Measurements from ENCODE around the gene PTPRD. TPM values are rescaled to one million over a fixed set of nuclear protein-coding genes. Genes with fewer than 3 reads are reported as not detected.
A peak's percentile ranks its signal among the peaks of the same experiment; 100 is the strongest.

Gene PTPRD
- polyA plus RNA-seq, 1 donor from 2014 or later: not detected

GRCh38 chr9:8647824-8648223, 1965.0 kb downstream of the PTPRD start:
- peaks cover 0 to 4% (median 0%) of the 10 kb centered on the region in 3 donors for H3K9me3 Mint-ChIP-seq
- peak overlapping the region in 1 of 3 donors; percentile 43 for H3K27ac Mint-ChIP-seq
- no peaks in the 10 kb centered on the region for H3K36me3 Mint-ChIP-seq
- no peak overlapping the region for H3K4me3 Mint-ChIP-seq
- H3K4me1 Mint-ChIP-seq: peaks cover 0 to 2% (median 1%) of the 10 kb centered on the region in 3 donors
- H3K27me3 Mint-ChIP-seq: no peaks in the 10 kb centered on the region

- Mint-ChIP-seq H3K4me3 (no peak overlapping the region), H3K27me3 (no peaks in the 10 kb centered on the region), H3K4me1 (peaks cover 0 to 2% (median 1%) of the 10 kb centered on the region in 3 donors), H3K36me3 (no peaks in the 10 kb centered on the region), H3K9me3 (peaks cover 0 to 4% (median 0%) of the 10 kb centered on the region in 3 donors), H3K27ac (no peak overlapping the region)
These were observed 1968.2 kb downstream of the PTPRD start for GRCh38 chr9:8644571-8644970.

- Mint-ChIP-seq H3K27me3 (no peaks in the 10 kb centered on the region), H3K9me3 (peaks cover 0 to 4% (median 0%) of the 10 kb centered on the region in 3 donors), H3K4me1 (peaks cover 0 to 1% (median 0%) of the 10 kb centered on the region in 3 donors), H3K4me3 (no peak overlapping the region), H3K36me3 (no peaks in the 10 kb centered on the region), H3K27ac (no peak overlapping the region)
These were observed 1968.9 kb downstream of the PTPRD start for GRCh38 chr9:8643896-8644295.

GRCh38 chr9:8643464-8643863, 1969.3 kb downstream of the PTPRD start:
- peaks cover 0 to 4% (median 0%) of the 10 kb centered on the region in 3 donors for H3K9me3 Mint-ChIP-seq
- H3K27ac Mint-ChIP-seq: no peak overlapping the region
- H3K4me3 Mint-ChIP-seq: no peak overlapping the region
- peaks cover 0 to 1% (median 0%) of the 10 kb centered on the region in 3 donors for H3K4me1 Mint-ChIP-seq
- no peaks in the 10 kb centered on the region for H3K36me3 Mint-ChIP-seq
- no peaks in the 10 kb centered on the region for H3K27me3 Mint-ChIP-seq

- no peak overlapping the region for H3K4me3 Mint-ChIP-seq
- H3K4me1 Mint-ChIP-seq: peaks cover 0 to 1% (median 0%) of the 10 kb centered on the region in 3 donors
- no peak overlapping the region for H3K27ac Mint-ChIP-seq
These were observed 1972.0 kb downstream of the PTPRD start for GRCh38 chr9:8640761-8641160.

GRCh38 chr9:8637626-8638025, 1975.2 kb downstream of the PTPRD start:
- Mint-ChIP-seq H3K4me1 (no peaks in the 10 kb centered on the region), H3K9me3 (no peaks in the 10 kb centered on the region), H3K27ac (no peak overlapping the region), H3K27me3 (no peaks in the 10 kb centered on the region), H3K36me3 (no peaks in the 10 kb centered on the region), H3K4me3 (no peak overlapping the region)

More at GRCh38 chr9:8640761-8641160, 1972.0 kb downstream of the PTPRD start:
- no peaks in the 10 kb centered on the region for H3K27me3 Mint-ChIP-seq
- H3K36me3 Mint-ChIP-seq: no peaks in the 10 kb centered on the region
- H3K9me3 Mint-ChIP-seq: no peaks in the 10 kb centered on the region

- H3K36me3 Mint-ChIP-seq: no peaks in the 10 kb centered on the region
- H3K4me1 Mint-ChIP-seq: no peaks in the 10 kb centered on the region
These were observed 1979.0 kb downstream of the PTPRD start for GRCh38 chr9:8633784-8634183.

GRCh38 chr9:8632493-8632892, 1980.3 kb downstream of the PTPRD start:
- no peaks in the 10 kb centered on the region for H3K36me3 Mint-ChIP-seq
- no peak overlapping the region for H3K4me3 Mint-ChIP-seq
- H3K27me3 Mint-ChIP-seq: no peaks in the 10 kb centered on the region
- H3K4me1 Mint-ChIP-seq: no peaks in the 10 kb centered on the region
- no peak overlapping the region for H3K27ac Mint-ChIP-seq
- H3K9me3 Mint-ChIP-seq: no peaks in the 10 kb centered on the region

More at GRCh38 chr9:8633784-8634183, 1979.0 kb downstream of the PTPRD start:
- Mint-ChIP-seq H3K9me3 (no peaks in the 10 kb centered on the region), H3K4me3 (no peak overlapping the region), H3K27ac (no peak overlapping the region), H3K27me3 (no peaks in the 10 kb centered on the region)

- Mint-ChIP-seq H3K27me3 (no peaks in the 10 kb centered on the region), H3K4me1 (no peaks in the 10 kb centered on the region), H3K27ac (no peak overlapping the region), H3K36me3 (no peaks in the 10 kb centered on the region), H3K9me3 (no peaks in the 10 kb centered on the region), H3K4me3 (no peak overlapping the region)
These were observed 1984.0 kb downstream of the PTPRD start for GRCh38 chr9:8628791-8629190.

- H3K27ac Mint-ChIP-seq: no peak overlapping the region
- no peak overlapping the region for H3K4me3 Mint-ChIP-seq
- H3K27me3 Mint-ChIP-seq: no peaks in the 10 kb centered on the region
- no peaks in the 10 kb centered on the region for H3K9me3 Mint-ChIP-seq
- H3K4me1 Mint-ChIP-seq: no peaks in the 10 kb centered on the region
- H3K36me3 Mint-ChIP-seq: no peaks in the 10 kb centered on the region
These were observed 1984.7 kb downstream of the PTPRD start for GRCh38 chr9:8627976-8628679.

- Mint-ChIP-seq H3K4me1 (no peaks in the 10 kb centered on the region), H3K9me3 (peaks cover 0 to 3% (median 0%) of the 10 kb centered on the region in 3 donors), H3K27me3 (no peaks in the 10 kb centered on the region), H3K4me3 (no peak overlapping the region), H3K27ac (no peak overlapping the region), H3K36me3 (no peaks in the 10 kb centered on the region)
These were observed 1989.9 kb downstream of the PTPRD start for GRCh38 chr9:8622871-8623270.

- H3K27me3 Mint-ChIP-seq: no peaks in the 10 kb centered on the region
- peaks cover 0 to 3% (median 0%) of the 10 kb centered on the region in 3 donors for H3K9me3 Mint-ChIP-seq
- H3K4me3 Mint-ChIP-seq: no peak overlapping the region
- no peaks in the 10 kb centered on the region for H3K4me1 Mint-ChIP-seq
- H3K27ac Mint-ChIP-seq: no peak overlapping the region
- no peaks in the 10 kb centered on the region for H3K36me3 Mint-ChIP-seq
These were observed 1990.5 kb downstream of the PTPRD start for GRCh38 chr9:8622222-8622802.

- peaks cover 0 to 3% (median 0%) of the 10 kb centered on the region in 3 donors for H3K9me3 Mint-ChIP-seq
- no peaks in the 10 kb centered on the region for H3K36me3 Mint-ChIP-seq
- no peak overlapping the region for H3K4me3 Mint-ChIP-seq
- no peaks in the 10 kb centered on the region for H3K4me1 Mint-ChIP-seq
- no peaks in the 10 kb centered on the region for H3K27me3 Mint-ChIP-seq
- no peak overlapping the region for H3K27ac Mint-ChIP-seq
These were observed 1991.4 kb downstream of the PTPRD start for GRCh38 chr9:8621416-8621815.

- H3K9me3 Mint-ChIP-seq: peaks cover 0 to 3% (median 3%) of the 10 kb centered on the region in 3 donors
These were observed 1996.4 kb downstream of the PTPRD start for GRCh38 chr9:8616414-8616813.

GRCh38 chr9:8614926-8615440, 1997.8 kb downstream of the PTPRD start:
- no peaks in the 10 kb centered on the region for H3K36me3 Mint-ChIP-seq
- peaks cover 0 to 3% (median 3%) of the 10 kb centered on the region in 3 donors for H3K9me3 Mint-ChIP-seq
- no peak overlapping the region for H3K27ac Mint-ChIP-seq
- no peaks in the 10 kb centered on the region for H3K27me3 Mint-ChIP-seq
- H3K4me3 Mint-ChIP-seq: no peak overlapping the region
- H3K4me1 Mint-ChIP-seq: no peaks in the 10 kb centered on the region

More at GRCh38 chr9:8616414-8616813, 1996.4 kb downstream of the PTPRD start:
- Mint-ChIP-seq H3K27me3 (no peaks in the 10 kb centered on the region), H3K27ac (no peak overlapping the region), H3K4me3 (no peak overlapping the region), H3K4me1 (no peaks in the 10 kb centered on the region), H3K36me3 (no peaks in the 10 kb centered on the region)
